Fibroblast of lung (primary cell): Measurements from ENCODE around the gene SLX9. TPM values are rescaled to one million over a fixed set of nuclear protein-coding genes. Genes with fewer than 3 reads are reported as not detected.

ENCODE experiments used
- DNase-seq, 2 donors: peaks; one replicate each; pipeline versions ENCODE4 v3.0.0 to v3.0.0-alpha.2; 2010; ENCODE audit warnings: low read depth in 2 of 2
- H2AFZ ChIP-seq: 2 replicates; pipeline ENCODE4 v1.5.1; 2012; ENCODE audit warnings: low read length, control low read depth, inconsistent platforms
- H3K27ac ChIP-seq: 2 replicates; pipeline ENCODE4 v1.5.1; 2011; ENCODE audit warnings: low read length, control low read depth; ENCODE audit not compliant: insufficient read depth
- H3K27me3 ChIP-seq: 2 replicates; pipeline ENCODE4 v1.5.1; 2011; ENCODE audit warnings: mild to moderate bottlenecking, low read length; ENCODE audit not compliant: control insufficient read depth, insufficient read depth
- H3K36me3 ChIP-seq: 2 replicates; pipeline ENCODE4 v1.5.1; 2011; ENCODE audit warnings: low read length; ENCODE audit not compliant: control insufficient read depth, insufficient read depth
- H3K4me1 ChIP-seq: 2 replicates; pipeline ENCODE4 v1.5.1; 2011; ENCODE audit warnings: low read length; ENCODE audit not compliant: control insufficient read depth, insufficient read depth; ENCODE audit errors: extremely low read depth
- H3K4me2 ChIP-seq: 2 replicates; pipeline ENCODE4 v1.5.1; 2011; ENCODE audit warnings: low read length, control low read depth; ENCODE audit not compliant: insufficient read depth; ENCODE audit errors: extremely low read depth
- H3K4me3 ChIP-seq, 4 experiments: fragments of 200-600 bp in 1 of 4; sonication (generic) in 1 of 4; replicated peaks in 1 of 4; 2 replicates each; pipeline ENCODE4 v1.5.1; 2011 to 2016; ENCODE audit warnings: low read length in 4 of 4, low read depth in 3 of 4, mild to moderate bottlenecking in 3 of 4, control low read depth in 2 of 4, inconsistent platforms in 1 of 4, mixed read lengths in 1 of 4; ENCODE audit not compliant: insufficient read depth in 1 of 4; ENCODE audit errors: control extremely low read depth in 1 of 4
- H3K79me2 ChIP-seq: 2 replicates; pipeline ENCODE4 v1.5.1; 2012; ENCODE audit warnings: mild to moderate bottlenecking, low read length, inconsistent platforms; ENCODE audit not compliant: control insufficient read depth, insufficient read depth
- H3K9ac ChIP-seq: 2 replicates; pipeline ENCODE4 v1.5.1; 2011; ENCODE audit warnings: mild to moderate bottlenecking, low read length, control low read depth; ENCODE audit not compliant: insufficient read depth
- H3K9me3 ChIP-seq: 2 replicates; pipeline ENCODE4 v1.5.1; 2012; ENCODE audit warnings: low read depth, low read length; ENCODE audit not compliant: control insufficient read depth, insufficient read depth
- H4K20me1 ChIP-seq: 2 replicates; pipeline ENCODE4 v1.5.1; 2011; ENCODE audit warnings: low read length; ENCODE audit not compliant: control insufficient read depth, insufficient read depth; ENCODE audit errors: extremely low read depth
- CTCF ChIP-seq, 2 donors: IDR thresholded peaks in 1 of 2; conservative IDR thresholded peaks in 1 of 2; 1 replicate in 1 of 2; 2 replicates in 1 of 2; pipeline ENCODE4 v1.5.1; 2011 to 2012; ENCODE audit warnings: low read length in 2 of 2, control low read depth in 1 of 2, inconsistent platforms in 1 of 2, low read depth in 1 of 2, mild to moderate bottlenecking in 1 of 2
- EZH2 ChIP-seq: IDR thresholded peaks from 2 replicates; pipeline ENCODE4 v1.5.1; 2012; ENCODE audit warnings: low read length, control low read depth, mild to moderate bottlenecking; ENCODE audit errors: missing control alignments
- polyA plus RNA-seq, 2 donors: library from polyadenylated mRNA; depleted of rRNA in 1 of 2; stranded (reverse) in 1 of 2; unstranded in 1 of 2; fragments of >200 nt; gene quantifications; 2 replicates each; pipeline ENCODE4 v1.2.1, GENCODE V29; 2011 to 2012; ENCODE audit warnings: missing spikeins in 1 of 2
- total RNA-seq: library from RNA; depleted of rRNA; stranded (reverse); fragments of >200 nt; gene quantifications from 2 replicates; pipeline ENCODE4 v1.2.1, GENCODE V29; 2014

SLX9 gene
- total and polyA plus RNA-seq, 2 donors (not counting 1 experiment from before 2014, with no cell fraction given), result 9.7 to 14.9 TPM

DNA sequence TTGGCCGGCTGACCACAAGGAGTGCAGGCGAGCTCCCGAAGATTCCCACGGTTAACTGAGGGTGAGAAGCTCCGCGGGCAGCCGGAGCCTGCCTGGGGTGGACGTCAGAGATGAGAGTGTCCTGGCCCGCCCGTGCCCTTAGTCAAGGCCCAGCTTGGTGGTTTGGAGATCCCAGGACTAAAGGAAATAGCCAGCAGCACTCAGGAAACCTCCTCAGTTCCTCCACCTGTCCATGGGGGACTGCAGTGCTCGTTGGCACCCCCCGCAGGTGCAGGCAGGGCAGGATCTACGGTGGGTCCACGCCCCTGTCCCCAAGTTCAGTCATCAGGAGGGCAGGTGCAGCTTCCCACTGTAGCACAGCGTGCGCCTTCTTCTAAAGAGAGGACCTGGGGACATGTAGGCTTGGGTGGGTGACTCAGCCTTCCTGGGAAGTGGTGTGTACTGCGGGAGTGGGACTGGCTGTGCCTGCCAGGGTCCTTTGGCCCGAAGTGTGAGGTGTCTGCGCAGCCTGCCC, 32.5 kb downstream of the SLX9 start:
- no peaks in the 10 kb centered on the region for H3K4me1 ChIP-seq
- no peaks in the 10 kb centered on the region for H3K27me3 ChIP-seq
- H3K36me3 ChIP-seq, result peaks cover 5% of the 10 kb centered on the region
- DNase-seq, result no peak
- H3K27ac ChIP-seq, result no peak overlapping the region
- H2AFZ ChIP-seq, result no peak overlapping the region
- H4K20me1 ChIP-seq, result no peaks in the 10 kb centered on the region
- no peaks in the 10 kb centered on the region for H3K79me2 ChIP-seq
- H3K9ac ChIP-seq, result no peak overlapping the region
- no peak for TF ChIP-seq EZH2
- TF ChIP-seq CTCF (conservative IDR thresholded peaks at IDR 0.05 in 1 of 2, IDR thresholded peaks at IDR 0.05 in 1 of 2; ENCODE audit: low read depth in 1 of 2, low read length in 2 of 2), result no peak
- H3K9me3 ChIP-seq, result no peaks in the 10 kb centered on the region
- H3K4me2 ChIP-seq, result no peak overlapping the region
- H3K4me3 ChIP-seq, result no peak overlapping the region

DNA sequence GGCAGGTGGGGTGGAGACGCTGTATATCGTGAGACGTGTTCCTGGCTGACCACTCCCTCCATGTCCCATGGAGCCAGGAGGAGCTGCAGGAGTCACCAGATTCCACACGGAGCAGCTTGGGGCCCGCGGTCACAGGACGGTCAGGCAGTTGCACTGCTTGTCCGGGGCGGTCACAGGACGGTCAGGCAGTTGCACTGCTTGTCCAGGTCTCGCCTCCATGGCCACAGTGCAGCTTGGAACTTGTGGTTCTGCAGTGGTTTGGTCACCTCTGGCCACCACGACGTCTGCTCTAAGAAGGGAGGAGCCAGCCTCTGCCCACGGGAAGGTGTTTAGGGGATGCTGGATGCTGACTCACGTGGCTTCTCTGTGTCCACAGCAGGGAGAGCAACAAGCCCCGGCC, 33.0 kb downstream of the SLX9 start:
- no peak overlapping the region for H3K27ac ChIP-seq
- no peaks in the 10 kb centered on the region for H3K4me1 ChIP-seq
- no peaks in the 10 kb centered on the region for H4K20me1 ChIP-seq
- peak in 1 of 2 donors; percentile 51 for DNase-seq
- H3K9ac ChIP-seq, result no peak overlapping the region
- no peak overlapping the region for H3K4me3 ChIP-seq
- no peak overlapping the region for H3K4me2 ChIP-seq
- H3K9me3 ChIP-seq, result no peaks in the 10 kb centered on the region
- H3K27me3 ChIP-seq, result no peaks in the 10 kb centered on the region
- no peak for TF ChIP-seq EZH2
- H3K79me2 ChIP-seq, result no peaks in the 10 kb centered on the region
- no peak overlapping the region for H2AFZ ChIP-seq
- H3K36me3 ChIP-seq, result peaks cover 2% of the 10 kb centered on the region

DNA sequence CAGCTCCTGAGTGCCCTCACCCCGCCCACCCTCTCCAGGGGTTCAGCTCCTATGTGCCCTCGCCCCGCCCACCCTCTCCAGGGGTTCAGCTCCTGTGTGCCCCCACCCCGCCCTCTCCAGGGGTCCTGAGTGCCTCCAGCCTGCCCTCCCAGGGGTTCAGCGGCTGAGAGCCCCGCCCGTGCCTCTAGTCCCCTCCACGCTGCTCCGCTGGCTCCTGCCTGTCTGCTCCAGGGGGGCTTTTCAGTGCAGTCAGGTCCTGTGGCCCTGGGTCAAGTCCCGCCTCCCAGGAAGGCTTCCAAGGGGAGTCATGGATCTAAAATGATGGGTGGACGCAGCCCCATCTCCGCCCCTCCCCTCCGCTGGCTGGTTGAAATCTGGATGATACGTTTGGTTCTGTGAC, 33.8 kb downstream of the SLX9 start:
- H4K20me1 ChIP-seq, result no peaks in the 10 kb centered on the region
- H3K27ac ChIP-seq, result no peak overlapping the region
- H3K4me3 ChIP-seq, result no peak overlapping the region
- DNase-seq, result no peak
- no peak for TF ChIP-seq CTCF (conservative IDR thresholded peaks at IDR 0.05 in 1 of 2, IDR thresholded peaks at IDR 0.05 in 1 of 2; ENCODE audit: low read depth in 1 of 2, low read length in 2 of 2)
- no peak for TF ChIP-seq EZH2
- H3K4me2 ChIP-seq, result no peak overlapping the region
- H3K9ac ChIP-seq, result no peak overlapping the region
- no peaks in the 10 kb centered on the region for H3K9me3 ChIP-seq
- no peaks in the 10 kb centered on the region for H3K4me1 ChIP-seq
- H2AFZ ChIP-seq, result no peak overlapping the region
- H3K79me2 ChIP-seq, result no peaks in the 10 kb centered on the region
- no peaks in the 10 kb centered on the region for H3K36me3 ChIP-seq
- H3K27me3 ChIP-seq, result no peaks in the 10 kb centered on the region
